HepG2 (cell line): ENCODE results near the gene ZCCHC4. TPM values are rescaled to one million over a fixed set of nuclear protein-coding genes. Genes with fewer than 3 reads are reported as not detected.

ENCODE experiments used
- ELF4 ChIP-seq: sonication (generic); formaldehyde crosslinking; IDR thresholded peaks from 2 replicates; pipeline ENCODE4 v1.5.0; 2020; ENCODE audit warnings: missing genetic modification reagents, mild to moderate bottlenecking, moderate library complexity, borderline replicate concordance
- FOXC1 ChIP-seq: sonication (generic); formaldehyde crosslinking; IDR thresholded peaks from 2 replicates; pipeline ENCODE4 v1.8.0; 2022; ENCODE audit warnings: mild to moderate bottlenecking, missing genetic modification reagents, borderline replicate concordance
- GATAD1 ChIP-seq: IDR thresholded peaks from 2 replicates; pipeline ENCODE4 v1.6.1; 2016; ENCODE audit warnings: missing genetic modification reagents, missing compliant biosample characterization
- GMEB1 ChIP-seq: sonication (generic); formaldehyde crosslinking; IDR thresholded peaks from 2 replicates; pipeline ENCODE4 v1.5.1; 2020; ENCODE audit warnings: missing genetic modification reagents, mild to moderate bottlenecking, borderline replicate concordance
- NCOA1 ChIP-seq: sonication (generic); formaldehyde crosslinking; IDR thresholded peaks from 2 replicates; pipeline ENCODE4 v1.9.0; 2021; ENCODE audit warnings: missing genetic modification reagents
- RBAK ChIP-seq: sonication (generic); formaldehyde crosslinking; IDR thresholded peaks from 2 replicates; pipeline ENCODE4 v1.5.1; 2020; ENCODE audit warnings: mild to moderate bottlenecking, missing genetic modification reagents
- RFXAP ChIP-seq: sonication (generic); formaldehyde crosslinking; IDR thresholded peaks from 2 replicates; pipeline ENCODE4 v1.4.0; 2020; ENCODE audit warnings: missing genetic modification reagents, borderline replicate concordance
- THAP8 ChIP-seq: sonication (generic); formaldehyde crosslinking; IDR thresholded peaks from 2 replicates; pipeline ENCODE4 v1.5.1; 2020; ENCODE audit warnings: missing genetic modification reagents, mild to moderate bottlenecking, borderline replicate concordance
- UBTF ChIP-seq: sonication (generic); formaldehyde crosslinking; IDR thresholded peaks from 2 replicates; pipeline ENCODE4 v1.4.0; 2020; ENCODE audit warnings: mild to moderate bottlenecking, missing genetic modification reagents
- ZBTB14 ChIP-seq: sonication (generic); formaldehyde crosslinking; IDR thresholded peaks from 2 replicates; pipeline ENCODE4 v1.4.0; 2020; ENCODE audit warnings: missing genetic modification reagents
- ZBTB2 ChIP-seq: sonication (generic); formaldehyde crosslinking; IDR thresholded peaks from 2 replicates; pipeline ENCODE4 v1.8.0; 2022; ENCODE audit warnings: low read depth, missing genetic modification reagents
- ZNF3 ChIP-seq: IDR thresholded peaks from 2 replicates; pipeline ENCODE4 v1.7.0; 2017; ENCODE audit warnings: inconsistent platforms
- ZNF326 ChIP-seq: sonication (generic); formaldehyde crosslinking; IDR thresholded peaks from 2 replicates; pipeline ENCODE4 v1.4.0; 2020; ENCODE audit warnings: missing genetic modification reagents, borderline replicate concordance
- ZNF350 ChIP-seq: sonication (generic); formaldehyde crosslinking; IDR thresholded peaks from 2 replicates; pipeline ENCODE4 v1.4.0; 2020; ENCODE audit warnings: mild to moderate bottlenecking, low read depth, missing genetic modification reagents, borderline replicate concordance
- ZNF430 ChIP-seq: sonication (generic); formaldehyde crosslinking; IDR thresholded peaks from 2 replicates; pipeline ENCODE4 v1.9.0; 2021; ENCODE audit warnings: mild to moderate bottlenecking, missing genetic modification reagents
- ZNF549 ChIP-seq: sonication (generic); formaldehyde crosslinking; IDR thresholded peaks from 2 replicates; pipeline ENCODE4 v1.5.0; 2020; ENCODE audit warnings: missing genetic modification reagents
- ZNF558 ChIP-seq: sonication (generic); formaldehyde crosslinking; IDR thresholded peaks from 2 replicates; pipeline ENCODE4 v1.9.0; 2022; ENCODE audit warnings: mild to moderate bottlenecking, missing genetic modification reagents, borderline replicate concordance
- polyA plus RNA-seq, 8 experiments: library from polyadenylated mRNA; depleted of rRNA in 3 of 8; stranded (reverse) in 7 of 8; unstranded in 1 of 8; fragments of >200 nt; fragmentation: Illumina TruSeq in 4 of 8; extraction: Trizol in 4 of 8; gene quantifications; 2 replicates each; pipeline versions ENCODE4 v1.2.1 to v1.2.3, GENCODE V29; 2011 to 2016; ENCODE audit warnings: low read depth in 4 of 8, missing spikeins in 1 of 8, mixed read lengths in 1 of 8; ENCODE audit not compliant: insufficient read depth in 1 of 8
- total RNA-seq, 5 experiments: library from RNA; depleted of rRNA; stranded (reverse); fragments of >200 nt; fragmentation: Illumina TruSeq; extraction: Trizol; gene quantifications; 2 replicates each; pipeline ENCODE4 v1.2.3, GENCODE V29; 2016; ENCODE audit warnings: low read depth in 1 of 5
- TF ChIP-seq, protein P1 (sequence below): sonication (generic); formaldehyde crosslinking; conservative IDR thresholded peaks from 2 replicates; pipeline ENCODE4 v1.8.1; 2023; ENCODE audit warnings: missing genetic modification reagents
- TF ChIP-seq, protein P2 (sequence below): sonication (generic); formaldehyde crosslinking; IDR thresholded peaks from 2 replicates; pipeline ENCODE4 v1.4.0; 2020; ENCODE audit warnings: mild to moderate bottlenecking, missing genetic modification reagents

The ZCCHC4 gene
- total and polyA plus RNA-seq, 2 of the 13 experiments (the other 11 are each of a cell fraction or from before 2014, with no cell fraction given): 13.2 to 15.0 TPM

DNA sequence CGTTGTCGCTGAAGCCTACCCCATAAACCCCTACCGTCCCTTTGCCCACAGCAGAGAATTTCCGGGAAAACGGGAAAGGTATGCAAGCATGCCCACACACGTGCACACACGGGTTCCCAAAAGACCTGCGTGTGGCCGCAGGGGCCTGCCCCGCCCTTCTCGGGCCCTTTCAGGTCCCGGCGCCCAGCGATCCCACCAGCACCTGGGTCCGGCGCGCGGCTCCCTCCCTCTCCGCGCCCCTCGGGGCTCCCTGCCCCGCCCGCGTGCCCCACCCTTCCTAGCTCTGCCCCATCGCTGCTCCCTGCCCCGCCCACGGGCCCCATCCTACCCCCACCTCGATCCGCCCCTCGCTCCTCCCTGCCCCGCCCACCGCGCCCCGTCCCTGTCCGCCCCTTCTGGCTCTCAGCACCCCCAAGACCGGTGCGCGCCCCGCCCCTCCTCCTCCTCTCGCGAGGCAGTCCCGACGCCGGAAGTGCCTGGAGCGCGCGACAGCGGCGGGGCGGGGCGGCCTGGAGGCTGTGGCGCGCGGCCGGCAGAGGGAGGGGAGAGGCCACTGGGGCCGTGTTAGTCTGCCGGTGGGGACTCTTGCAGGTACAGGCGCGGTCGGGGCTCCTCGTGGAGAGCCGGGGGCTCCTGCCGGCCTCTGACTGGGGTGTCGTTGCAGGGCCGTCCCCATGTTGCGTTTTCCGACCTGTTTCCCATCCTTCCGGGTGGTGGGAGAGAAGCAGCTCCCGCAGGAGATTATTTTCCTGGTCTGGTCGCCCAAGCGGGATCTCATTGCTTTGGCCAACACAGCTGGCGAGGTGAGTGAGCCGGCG is 64.4 kb downstream of the ZCCHC4 start, which contains the start of gene ANAPC4 (continued):
- TF ChIP-seq RBAK (CRISPR knock-in tag) (no peak), GMEB1 (peak; percentile 80), ZBTB14 (CRISPR knock-in tag) (peak; percentile 90), NCOA1 (CRISPR knock-in tag) (no peak), ZNF549 (CRISPR knock-in tag) (no peak), ZNF3 (CRISPR knock-in tag) (no peak), ZNF558 (peak; percentile 59; the same call in 1 of the 2 replicates), ZNF326 (CRISPR knock-in tag) (no peak), ZBTB2 (CRISPR knock-in tag) (peak; percentile 34; the same call in 1 of the 2 replicates), GATAD1 (CRISPR knock-in tag) (peak; percentile 69), UBTF (peak; percentile 72), THAP8 (CRISPR knock-in tag) (no peak), ELF4 (CRISPR knock-in tag) (no peak), ZNF430 (CRISPR knock-in tag) (no peak), FOXC1 (CRISPR knock-in tag) (no peak; the same call in 1 of the 2 replicates), RFXAP (CRISPR knock-in tag) (0 out of 2 replicates have a peak, but pooled peaks have one; percentile 41), ZNF350 (no peak)
- TF ChIP-seq, protein P1, sequence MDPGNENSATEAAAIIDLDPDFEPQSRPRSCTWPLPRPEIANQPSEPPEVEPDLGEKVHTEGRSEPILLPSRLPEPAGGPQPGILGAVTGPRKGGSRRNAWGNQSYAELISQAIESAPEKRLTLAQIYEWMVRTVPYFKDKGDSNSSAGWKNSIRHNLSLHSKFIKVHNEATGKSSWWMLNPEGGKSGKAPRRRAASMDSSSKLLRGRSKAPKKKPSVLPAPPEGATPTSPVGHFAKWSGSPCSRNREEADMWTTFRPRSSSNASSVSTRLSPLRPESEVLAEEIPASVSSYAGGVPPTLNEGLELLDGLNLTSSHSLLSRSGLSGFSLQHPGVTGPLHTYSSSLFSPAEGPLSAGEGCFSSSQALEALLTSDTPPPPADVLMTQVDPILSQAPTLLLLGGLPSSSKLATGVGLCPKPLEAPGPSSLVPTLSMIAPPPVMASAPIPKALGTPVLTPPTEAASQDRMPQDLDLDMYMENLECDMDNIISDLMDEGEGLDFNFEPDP: no peak
- TF ChIP-seq, protein P2, sequence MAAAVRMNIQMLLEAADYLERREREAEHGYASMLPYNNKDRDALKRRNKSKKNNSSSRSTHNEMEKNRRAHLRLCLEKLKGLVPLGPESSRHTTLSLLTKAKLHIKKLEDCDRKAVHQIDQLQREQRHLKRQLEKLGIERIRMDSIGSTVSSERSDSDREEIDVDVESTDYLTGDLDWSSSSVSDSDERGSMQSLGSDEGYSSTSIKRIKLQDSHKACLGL: peak; percentile 25; the same call in 1 of the 2 replicates
